ENCODE data around the gene TMA16.
A peak's percentile ranks its signal among the peaks of the same experiment; 100 is the strongest.

Gene TMA16

DNA sequence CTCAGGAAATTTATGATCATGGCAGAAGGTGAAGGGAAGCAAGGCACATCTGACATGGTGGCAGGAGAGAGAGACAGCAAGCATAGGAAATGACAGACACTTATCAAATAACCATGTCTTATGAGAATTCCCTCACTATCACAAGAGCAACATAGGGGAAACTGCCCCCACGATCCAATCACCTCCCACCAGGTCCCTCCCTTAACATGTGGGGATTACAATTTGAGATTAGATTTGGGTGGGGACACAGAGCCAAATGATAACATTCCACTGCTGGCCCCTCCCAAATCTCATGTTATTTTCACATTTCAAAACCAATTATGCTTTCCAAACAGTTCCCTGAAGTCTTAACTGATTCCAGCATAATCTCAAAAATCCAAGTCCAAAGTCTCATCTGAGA, 8.2 kb upstream of the TMA16 start:
- H3K27ac ChIP-seq: no peak overlapping the region
- TF ChIP-seq, protein P1, sequence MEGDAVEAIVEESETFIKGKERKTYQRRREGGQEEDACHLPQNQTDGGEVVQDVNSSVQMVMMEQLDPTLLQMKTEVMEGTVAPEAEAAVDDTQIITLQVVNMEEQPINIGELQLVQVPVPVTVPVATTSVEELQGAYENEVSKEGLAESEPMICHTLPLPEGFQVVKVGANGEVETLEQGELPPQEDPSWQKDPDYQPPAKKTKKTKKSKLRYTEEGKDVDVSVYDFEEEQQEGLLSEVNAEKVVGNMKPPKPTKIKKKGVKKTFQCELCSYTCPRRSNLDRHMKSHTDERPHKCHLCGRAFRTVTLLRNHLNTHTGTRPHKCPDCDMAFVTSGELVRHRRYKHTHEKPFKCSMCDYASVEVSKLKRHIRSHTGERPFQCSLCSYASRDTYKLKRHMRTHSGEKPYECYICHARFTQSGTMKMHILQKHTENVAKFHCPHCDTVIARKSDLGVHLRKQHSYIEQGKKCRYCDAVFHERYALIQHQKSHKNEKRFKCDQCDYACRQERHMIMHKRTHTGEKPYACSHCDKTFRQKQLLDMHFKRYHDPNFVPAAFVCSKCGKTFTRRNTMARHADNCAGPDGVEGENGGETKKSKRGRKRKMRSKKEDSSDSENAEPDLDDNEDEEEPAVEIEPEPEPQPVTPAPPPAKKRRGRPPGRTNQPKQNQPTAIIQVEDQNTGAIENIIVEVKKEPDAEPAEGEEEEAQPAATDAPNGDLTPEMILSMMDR (conservative IDR thresholded peaks at IDR 0.05): no peak

DNA sequence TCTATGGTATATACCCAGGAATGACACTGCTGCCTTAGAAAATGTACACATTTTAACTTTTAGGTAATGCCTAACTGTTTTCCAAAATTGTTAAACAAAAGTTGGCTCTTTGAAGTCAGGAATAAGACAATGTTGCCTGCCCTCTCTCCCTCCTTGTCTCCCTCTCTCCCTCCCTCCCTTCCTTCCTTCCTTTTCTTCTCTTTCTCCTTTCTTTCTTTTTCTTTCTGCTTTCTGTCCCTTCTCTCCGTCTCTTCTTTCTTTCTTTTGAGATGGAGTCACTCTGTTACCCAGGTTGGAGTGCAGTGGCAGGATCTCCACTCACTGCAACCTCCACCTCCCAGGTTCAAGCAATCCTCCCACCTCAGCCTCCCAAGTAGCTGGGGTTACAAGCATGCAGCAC, 4.6 kb upstream of the TMA16 start:
- no peak overlapping the region for H3K27ac ChIP-seq
- TF ChIP-seq, protein P1 (conservative IDR thresholded peaks at IDR 0.05): no peak

DNA sequence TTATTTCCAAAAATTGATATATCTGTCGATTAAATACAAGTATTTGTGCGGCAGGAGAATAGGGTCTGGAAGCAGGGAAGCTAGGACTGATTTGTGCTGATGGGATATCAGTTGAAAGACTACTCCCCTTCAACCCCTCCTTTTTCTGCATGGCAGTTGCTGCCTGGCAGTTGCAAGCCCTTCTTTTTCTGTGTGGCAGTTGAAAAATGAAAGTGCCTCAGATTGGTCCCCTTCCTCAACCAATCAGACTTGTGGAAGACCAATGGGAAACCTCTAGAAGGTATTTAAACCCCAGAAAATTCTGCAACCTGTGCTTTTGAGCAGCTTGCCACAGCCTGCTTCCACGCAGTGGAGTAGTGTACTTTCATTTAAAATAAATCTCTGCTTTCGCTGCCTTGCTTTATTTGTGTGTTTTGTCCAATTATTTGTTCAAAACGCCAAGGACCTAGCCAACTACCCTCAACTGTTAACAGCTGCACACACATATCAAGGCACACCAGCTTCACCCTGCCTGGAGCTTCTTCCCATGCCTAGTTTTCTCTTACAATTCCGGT, 1.5 kb upstream of the TMA16 start:
- H3K27ac ChIP-seq: no peak overlapping the region
- TF ChIP-seq, protein P1 (conservative IDR thresholded peaks at IDR 0.05): no peak

DNA sequence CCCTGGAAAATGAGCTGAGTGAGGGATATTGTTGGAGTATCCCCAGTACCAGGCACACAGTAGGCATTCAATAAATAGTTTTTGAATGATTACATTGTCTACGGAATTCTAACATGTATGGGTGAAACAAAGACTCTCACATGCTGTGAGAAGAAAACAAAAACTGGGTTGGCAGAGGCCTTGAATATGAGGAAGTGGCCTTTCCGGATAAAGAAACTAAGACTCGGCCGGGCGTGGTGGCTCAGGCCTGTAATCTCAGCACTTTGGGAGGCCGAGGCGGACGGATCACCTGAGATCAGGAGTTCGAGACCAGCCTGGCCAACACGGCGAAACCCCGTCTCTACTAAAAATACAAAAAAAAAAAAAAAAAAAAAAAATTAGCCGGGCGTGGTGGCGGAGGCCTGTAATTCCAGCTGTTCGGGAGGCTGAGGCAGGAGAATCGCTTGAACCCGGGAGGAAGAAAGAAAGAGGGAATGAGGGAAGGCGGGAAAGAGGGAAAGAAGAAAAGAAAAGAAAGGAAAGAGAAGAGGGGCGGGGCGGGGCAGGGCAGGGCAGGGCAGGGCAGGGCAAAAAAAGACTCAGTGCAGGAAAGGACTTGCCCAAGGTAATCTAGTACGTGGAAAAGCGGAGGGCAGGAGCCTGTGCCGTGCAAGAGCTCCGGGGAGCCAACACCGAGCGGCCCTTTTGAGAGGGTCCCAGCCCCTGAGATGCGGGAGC, 689 bp upstream of the TMA16 start:
- TF ChIP-seq, protein P1 (conservative IDR thresholded peaks at IDR 0.05): no peak
- peak overlapping the region; percentile 92 for H3K27ac ChIP-seq

DNA sequence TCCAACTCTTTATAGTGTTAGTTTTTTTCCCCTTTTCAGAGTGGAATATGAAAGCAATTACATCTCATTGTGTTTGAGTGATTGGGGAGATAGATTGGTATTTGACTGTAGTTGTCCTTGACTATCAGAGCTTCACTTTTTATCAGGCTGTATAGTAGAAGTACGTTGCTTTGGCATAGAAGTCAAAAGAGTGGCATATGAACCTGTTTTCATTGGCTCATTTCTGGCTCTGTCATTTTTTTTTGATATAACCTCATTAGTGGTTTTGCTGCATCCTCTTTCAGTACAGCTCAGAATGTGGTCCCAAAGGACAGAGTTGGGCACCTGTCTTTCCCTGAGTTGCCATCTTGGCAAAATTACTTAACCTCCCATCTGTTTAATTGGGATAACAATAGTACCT, 1.4 kb downstream of the TMA16 start:
- peak overlapping the region; percentile 92 for H3K27ac ChIP-seq

DNA sequence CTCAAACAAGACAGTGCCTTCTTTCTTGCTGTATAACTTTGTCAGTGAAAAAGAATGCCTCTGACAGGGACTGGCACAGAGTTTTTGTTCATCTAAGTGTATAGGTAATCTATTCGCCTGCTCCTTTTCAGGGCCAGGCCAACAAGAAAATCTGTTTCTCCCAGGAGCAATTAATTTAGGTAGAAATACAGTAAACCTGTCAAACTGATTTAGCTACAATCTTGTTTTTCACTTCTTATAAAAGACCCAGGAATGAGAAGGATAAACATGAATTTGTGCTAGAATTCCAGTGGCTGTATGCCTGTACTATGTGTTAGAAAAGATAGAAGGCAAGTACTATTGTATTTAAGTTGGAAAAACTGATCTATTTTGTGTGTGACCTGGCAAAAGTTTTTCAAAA, 6.1 kb downstream of the TMA16 start:
- no peak overlapping the region for H3K27ac ChIP-seq
- TF ChIP-seq, protein P1 (conservative IDR thresholded peaks at IDR 0.05): no peak

More for the DNA sequence above, 1.4 kb downstream of the TMA16 start:
- TF ChIP-seq, protein P1 (conservative IDR thresholded peaks at IDR 0.05): no peak

DNA sequence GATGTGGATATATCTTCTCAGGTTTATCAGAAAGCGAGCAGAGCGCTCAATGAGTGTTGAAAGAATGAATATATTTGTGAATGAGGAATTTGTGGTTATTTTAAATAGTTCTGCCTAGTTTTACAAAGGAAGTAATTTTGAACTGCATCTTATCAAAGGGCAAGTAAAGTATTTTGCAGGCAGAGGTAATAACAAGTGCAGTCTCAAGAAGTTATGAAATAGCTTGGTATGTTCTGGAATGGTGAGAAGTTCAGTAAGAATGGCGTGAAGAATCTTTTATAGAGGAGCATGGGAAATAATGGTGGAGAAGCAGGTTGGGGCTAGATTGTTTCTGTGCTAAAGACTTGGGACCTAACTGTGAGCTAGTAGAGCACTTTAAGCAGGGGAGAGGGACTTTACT, 10.9 kb downstream of the TMA16 start:
- TF ChIP-seq, protein P1 (conservative IDR thresholded peaks at IDR 0.05): no peak
- H3K27ac ChIP-seq: no peak overlapping the region
